Activated CD8-positive, alpha-beta memory T cell treated with anti-CD3 and anti-CD28 coated beads, Interleukin-2, amount 50 U/mL, for 24 hours (primary cell): ENCODE data around the gene TMPRSS15.

Experiments used
- DNase-seq: peaks from one replicate; pipeline ENCODE4 v3.0.0-alpha.2; 2020; ENCODE audit errors: extremely low read depth

TMPRSS15 gene

DNA sequence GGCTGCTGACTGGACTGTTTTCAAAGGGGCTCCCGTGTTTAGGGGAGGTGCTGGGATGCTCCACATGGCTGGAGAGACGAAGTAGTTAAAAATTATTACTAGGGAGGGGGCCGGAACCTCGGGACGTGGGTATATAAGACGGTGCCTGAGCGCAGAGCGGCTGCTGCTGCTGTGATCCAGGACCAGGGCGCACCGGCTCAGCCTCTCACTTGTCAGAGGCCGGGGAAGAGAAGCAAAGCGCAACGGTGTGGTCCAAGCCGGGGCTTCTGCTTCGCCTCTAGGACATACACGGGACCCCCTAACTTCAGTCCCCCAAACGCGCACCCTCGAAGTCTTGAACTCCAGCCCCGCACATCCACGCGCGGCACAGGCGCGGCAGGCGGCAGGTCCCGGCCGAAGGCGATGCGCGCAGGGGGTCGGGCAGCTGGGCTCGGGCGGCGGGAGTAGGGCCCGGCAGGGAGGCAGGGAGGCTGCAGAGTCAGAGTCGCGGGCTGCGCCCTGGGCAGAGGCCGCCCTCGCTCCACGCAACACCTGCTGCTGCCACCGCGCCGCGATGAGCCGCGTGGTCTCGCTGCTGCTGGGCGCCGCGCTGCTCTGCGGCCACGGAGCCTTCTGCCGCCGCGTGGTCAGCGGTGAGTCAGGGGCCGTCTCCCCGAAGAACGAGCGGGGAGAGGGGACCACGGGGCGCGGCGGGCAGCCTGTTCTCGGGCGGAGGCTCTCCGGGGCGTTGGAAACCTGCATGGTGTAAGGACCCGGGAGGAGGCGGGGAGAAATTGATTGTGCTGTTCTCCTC, 158.7 kb downstream of the TMPRSS15 start, which contains the start of gene CHODL:
TSS of gene CHODL (plus strand) at position 163 of the 793 bp plus-strand sequence. CDS start at position 554, 391 bp downstream.
- DNase-seq = no peak

DNA sequence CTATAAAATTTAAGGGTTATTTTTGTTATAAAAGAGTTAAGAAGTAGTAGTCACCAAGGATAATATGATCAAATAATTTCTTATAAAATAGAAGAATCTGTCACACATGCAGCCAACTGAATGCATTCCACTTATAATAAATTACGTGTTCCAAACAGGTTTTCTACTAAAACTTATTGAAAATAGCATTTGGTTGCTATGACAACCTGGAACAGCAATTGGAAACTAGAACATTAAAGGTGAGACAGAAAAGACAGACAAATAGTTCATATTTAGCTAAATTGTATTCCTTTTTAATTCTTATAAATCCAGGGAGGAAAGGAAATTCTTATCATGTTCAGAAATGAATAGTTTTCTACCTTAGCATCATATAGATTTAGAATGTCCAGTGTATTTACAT, 168.0 kb downstream of the TMPRSS15 start:
- no peak for DNase-seq

DNA sequence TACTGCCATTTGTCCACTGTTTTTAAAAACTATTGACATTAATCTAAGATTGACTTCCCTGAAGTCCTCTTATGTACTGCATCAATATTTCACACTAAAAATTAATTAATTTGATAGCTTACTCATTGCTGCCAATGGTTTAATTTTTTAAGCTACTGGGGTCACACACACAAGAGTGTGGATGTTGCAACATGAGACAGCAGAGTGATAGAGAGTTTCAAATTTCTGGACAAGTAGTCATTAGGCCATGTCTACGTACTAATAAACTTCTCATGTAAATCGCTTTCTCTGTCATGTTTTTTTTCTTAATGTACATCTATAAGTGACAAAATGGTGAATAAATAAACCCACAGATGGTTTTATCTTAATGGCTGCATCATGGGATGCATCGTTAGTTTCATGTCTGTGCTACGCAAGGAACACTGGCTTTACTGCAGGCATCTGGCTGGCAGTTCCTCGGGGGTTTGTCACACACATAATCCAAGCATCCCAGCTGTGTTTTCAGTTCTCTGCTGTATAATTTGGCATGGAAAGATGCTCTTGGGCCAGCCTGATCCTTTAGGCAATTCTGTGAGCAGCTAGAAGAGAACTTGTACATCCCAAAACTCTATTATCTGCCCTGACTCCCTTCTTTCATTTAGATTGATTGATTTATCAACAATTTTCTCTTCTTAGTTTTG, 175.4 kb downstream of the TMPRSS15 start:
- no peak for DNase-seq

GRCh38 chr21:18222346-18222745, 181.2 kb downstream of the TMPRSS15 start:
- DNase-seq = no peak

- DNase-seq = no peak
Observed at GRCh38 chr21:18220498-18220897, 183.1 kb downstream of the TMPRSS15 start.
